Measurements from ENCODE around the gene UNC119. TPM values are rescaled to one million over a fixed set of nuclear protein-coding genes. Genes with fewer than 3 reads are reported as not detected.

The UNC119 gene
- total RNA-seq, 1 experiment from 2014 or later: 68.4 TPM

GRCh38 chr17:28544402-28545140 is 7.9 kb downstream of the UNC119 start:
- no peaks in the 10 kb centered on the region for H3K9me3 ChIP-seq (ENCODE audit: low read length)
- H4K20me1 ChIP-seq (ENCODE audit: low read length): no peaks in the 10 kb centered on the region
- no TSS peak for BruUV-seq (replicated peaks)
- no peak overlapping the region for H3K4me2 ChIP-seq (ENCODE audit: low read length)
- intact Hi-C loops (cut with micrococcal nuclease): loop anchor here (10.0 kb wide), 1 partner anchor 140 kb away; the partner anchor contains the start of gene SLC46A1
- peaks cover 4% of the 10 kb centered on the region; the same call in 1 of the 2 replicates for H3K4me1 ChIP-seq (ENCODE audit: insufficient read depth, low read length)
- H3K36me3 ChIP-seq (ENCODE audit: low read depth, low read length): no peaks in the 10 kb centered on the region; the same call in 1 of the 2 replicates
- H3K79me2 ChIP-seq (ENCODE audit: low read length): no peaks in the 10 kb centered on the region
- no peaks in the 10 kb centered on the region for H3F3A ChIP-seq (ENCODE audit: low read length, unreplicated experiment)
- ChIA-PET POLR2A (ENCODE audit: unreplicated experiment) (no interaction called here), CTCF (no interaction called here)
- H2AFZ ChIP-seq (ENCODE audit: low read length): no peak overlapping the region
- H3K27ac ChIP-seq (ENCODE audit: low read length): no peak overlapping the region
- no peaks in the 10 kb centered on the region for H3K27me3 ChIP-seq (ENCODE audit: low read length)
- H3K9me2 ChIP-seq (replicated peaks; ENCODE audit: low read length): no peaks in the 10 kb centered on the region
- H3K4me3 ChIP-seq (ENCODE audit: low read length): no peak overlapping the region
- TF ChIP-seq EZH2phosphoT487 (IDR thresholded peaks at IDR 0.05; ENCODE audit: borderline replicate concordance, low read length) (no peak), CTCF (conservative IDR thresholded peaks at IDR 0.05; ENCODE audit: low read depth, low read length) (no peak), EZH2 (IDR thresholded peaks at IDR 0.05; ENCODE audit: low read length, unreplicated experiment) (no peak)
- DNase-seq: no peak
- no peak for ATAC-seq
- no peak overlapping the region for H3K9ac ChIP-seq (ENCODE audit: low read length)

- intact Hi-C loops (cut with micrococcal nuclease): loop anchor here (10.0 kb wide), 1 partner anchor 137 kb away; the partner anchor contains the start of gene SLC46A1
- CTCF ChIA-PET: no interaction called here
- H3K4me2 ChIP-seq (ENCODE audit: low read length): no peak overlapping the region
- ATAC-seq: peak; percentile 84
- H4K20me1 ChIP-seq (ENCODE audit: low read length): no peaks in the 10 kb centered on the region
- no peaks in the 10 kb centered on the region for H3K79me2 ChIP-seq (ENCODE audit: low read length)
- no peak overlapping the region for H3K27ac ChIP-seq (ENCODE audit: low read length)
- no peak overlapping the region for H2AFZ ChIP-seq (ENCODE audit: low read length)
- H3K4me1 ChIP-seq (ENCODE audit: insufficient read depth, low read length): peaks cover 4% of the 10 kb centered on the region; the same call in 1 of the 2 replicates
- DNase-seq: peak; percentile 63
- POLR2A ChIA-PET (ENCODE audit: unreplicated experiment): no interaction called here
- H3K36me3 ChIP-seq (ENCODE audit: low read depth, low read length): no peaks in the 10 kb centered on the region
- no peaks in the 10 kb centered on the region for H3K27me3 ChIP-seq (ENCODE audit: low read length)
- no peaks in the 10 kb centered on the region for H3K9me2 ChIP-seq (replicated peaks; ENCODE audit: low read length)
- H3F3A ChIP-seq (ENCODE audit: low read length, unreplicated experiment): no peaks in the 10 kb centered on the region
- H3K9me3 ChIP-seq (ENCODE audit: low read length): no peaks in the 10 kb centered on the region
- BruUV-seq (replicated peaks): no TSS peak
- H3K4me3 ChIP-seq (ENCODE audit: low read length): no peak overlapping the region
- no peak overlapping the region for H3K9ac ChIP-seq (ENCODE audit: low read length)
- TF ChIP-seq EZH2phosphoT487 (IDR thresholded peaks at IDR 0.05; ENCODE audit: borderline replicate concordance, low read length) (no peak), EZH2 (IDR thresholded peaks at IDR 0.05; ENCODE audit: low read length, unreplicated experiment) (no peak), CTCF (conservative IDR thresholded peaks at IDR 0.05; ENCODE audit: low read depth, low read length) (no peak)
Observed at GRCh38 chr17:28541439-28541838, 11.0 kb downstream of the UNC119 start.

DNA sequence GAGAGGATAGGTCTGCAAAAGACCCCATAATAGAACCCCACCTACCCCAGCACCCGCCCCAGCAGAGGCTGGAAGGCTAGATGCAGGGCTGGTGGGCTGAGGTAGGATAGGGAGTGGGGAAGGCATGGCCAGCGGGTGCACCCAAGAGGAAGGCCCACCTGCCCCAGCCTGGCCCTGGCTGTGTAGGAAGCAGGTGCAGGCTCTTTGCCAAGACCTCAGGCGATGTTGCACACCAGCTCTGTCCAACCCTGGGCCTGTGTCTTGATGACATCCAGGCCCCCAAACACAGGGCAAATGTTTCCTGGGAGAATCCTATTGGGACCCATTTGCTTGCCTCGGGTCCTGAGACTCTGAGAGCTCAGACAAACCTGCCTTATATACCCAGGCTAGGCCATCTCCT is 12.2 kb downstream of the UNC119 start:
- no peak for TF ChIP-seq EZH2 (IDR thresholded peaks at IDR 0.05; ENCODE audit: low read length, unreplicated experiment)
- ChIA-PET POLR2A (ENCODE audit: unreplicated experiment) (no interaction called here), CTCF (no interaction called here)
- ATAC-seq (no peak), DNase-seq (no peak)
- H3K4me3 ChIP-seq (ENCODE audit: low read length): no peak overlapping the region
- intact Hi-C loops (cut with micrococcal nuclease): loop anchor here (1.0 to 10.0 kb wide), 2 partner anchors 46 to 135 kb away; partner anchors contain the start of gene SLC46A1
- H3K79me2 ChIP-seq (ENCODE audit: low read length): no peaks in the 10 kb centered on the region
- no peaks in the 10 kb centered on the region for H3K9me2 ChIP-seq (replicated peaks; ENCODE audit: low read length)
- H3K4me1 ChIP-seq (ENCODE audit: insufficient read depth, low read length): peaks cover 4% of the 10 kb centered on the region; the same call in 1 of the 2 replicates
- no peak overlapping the region for H3K4me2 ChIP-seq (ENCODE audit: low read length)
- H3F3A ChIP-seq (ENCODE audit: low read length, unreplicated experiment): no peaks in the 10 kb centered on the region
- H3K9me3 ChIP-seq (ENCODE audit: low read length): no peaks in the 10 kb centered on the region
- H3K27me3 ChIP-seq (ENCODE audit: low read length): no peaks in the 10 kb centered on the region
- no peaks in the 10 kb centered on the region for H4K20me1 ChIP-seq (ENCODE audit: low read length)
- BruUV-seq (replicated peaks): no TSS peak
- no peaks in the 10 kb centered on the region for H3K36me3 ChIP-seq (ENCODE audit: low read depth, low read length)
- H2AFZ ChIP-seq (ENCODE audit: low read length): no peak overlapping the region
- no peak overlapping the region for H3K27ac ChIP-seq (ENCODE audit: low read length)
- H3K9ac ChIP-seq (ENCODE audit: low read length): no peak overlapping the region
